Heart left ventricle (tissue), 13 donors: ENCODE results near the gene DHCR7.

Experiments
- CTCF ChIP-seq, 12 donors: fragments of 200-600 bp; sonication (generic) in 4 of 12; IDR thresholded peaks; one replicate each; pipeline versions ENCODE4 v1.5.0 to v1.8.0; 2018 to 2022; ENCODE audit warnings: antibody characterized with exemption in 12 of 12, mild to moderate bottlenecking in 5 of 12
- POLR2A ChIP-seq, 2 donors: fragments of 450-650 bp; IDR thresholded peaks; one replicate each; pipeline ENCODE4 v1.6.1; 2017; ENCODE audit warnings: antibody characterized with exemption in 2 of 2, mild to moderate bottlenecking in 2 of 2, moderate library complexity in 2 of 2
- donor health status: ischemic (EF 13 %, LVEDD 7.1; RV severe dilation, severe dysfunction).
- donor health status: DM: no; HTN: yes; CAD: no.
- donor health status: DM: no; HTN: no; CAD: no.
- donor health status: ischemic (EF 25% LVEDD 6.9; RV normal size, moderate dysfunction).
- donor health status: ischemic (EF 25% LVEDD 5.7; RV mildly dilated, moderate dysfunction).
- donor health status: ischemic (EF 35%, LVEDD 5.7; RV mildly dilated, moderate dysfunction).
- donor health status: nonischemic (EF 11% LVEDD 7.7; RV severe dilation, severe dysfunction).
- donor health status: DM: yes; HTN: yes; CAD: no.
- donor health status: PGD.
- donor health status: ischemic (EF 29% LVEDD 5.4; RV normal size, mild dysfunction).
- donor health status: nonischemic (EF 23%, LVEDD 6.1; RV moderate dilation, normal function).

GRCh38 chr11:71456831-71457230 is 8.6 kb upstream of the DHCR7 start:
- TF ChIP-seq CTCF (IDR thresholded peaks at IDR 0.05) (no peak), POLR2A (IDR thresholded peaks at IDR 0.05) (no peak)
